HG03097 (cell line): Measurements from ENCODE around the gene GORASP1.

Experiments used
- ATAC-seq: cut with Tn5 transposase; IDR thresholded peaks from one replicate; pipeline ENCODE4 v1.9.1; 2021; ENCODE audit not compliant: unreplicated experiment, low FRiP score

The GORASP1 gene

GRCh38 chr3:39141171-39141995 lies 34.0 kb upstream of the GORASP1 start:
- ATAC-seq: no peak

GRCh38 chr3:39140341-39140971 lies 33.0 kb upstream of the GORASP1 start:
- ATAC-seq: no peak

GRCh38 chr3:39139442-39139841 lies 32.0 kb upstream of the GORASP1 start:
- ATAC-seq: no peak

GRCh38 chr3:39138804-39139415 lies 31.5 kb upstream of the GORASP1 start:
- ATAC-seq: no peak

GRCh38 chr3:39137991-39138803 lies 30.8 kb upstream of the GORASP1 start:
- no peak for ATAC-seq

- no peak for ATAC-seq
Observed at GRCh38 chr3:39137435-39137936, 30.1 kb upstream of the GORASP1 start.

- ATAC-seq: no peak
Observed at GRCh38 chr3:39136533-39137434, 29.4 kb upstream of the GORASP1 start.

- no peak for ATAC-seq
Observed at GRCh38 chr3:39135170-39135805, 27.9 kb upstream of the GORASP1 start.

- no peak for ATAC-seq
Observed at GRCh38 chr3:39134305-39134704, 26.9 kb upstream of the GORASP1 start.

GRCh38 chr3:39133822-39134221 lies 26.4 kb upstream of the GORASP1 start:
- no peak for ATAC-seq

GRCh38 chr3:39133093-39133490 lies 25.7 kb upstream of the GORASP1 start:
- no peak for ATAC-seq

- ATAC-seq: no peak
Observed at GRCh38 chr3:39132096-39133092, 25.0 kb upstream of the GORASP1 start.

- ATAC-seq: no peak
Observed at GRCh38 chr3:39130693-39131265, 23.4 kb upstream of the GORASP1 start.

GRCh38 chr3:39130026-39130425 lies 22.6 kb upstream of the GORASP1 start:
- ATAC-seq: no peak

- no peak for ATAC-seq
Observed at GRCh38 chr3:39128951-39129350, 21.5 kb upstream of the GORASP1 start.

- no peak for ATAC-seq
Observed at GRCh38 chr3:39127908-39128304, 20.5 kb upstream of the GORASP1 start.

GRCh38 chr3:39127269-39127907 lies 20.0 kb upstream of the GORASP1 start:
- ATAC-seq: no peak
